A549 treated with AZD9567 at 1 μM for 4 hours (cell line): Measurements from ENCODE around the gene OR1Q1. TPM values are rescaled to one million over a fixed set of nuclear protein-coding genes. Genes with fewer than 3 reads are reported as not detected.

ENCODE experiments used
- total RNA-seq: library from RNA; stranded (reverse); fragments of 200-300 nt; extraction: Qiagen RNA extraction; gene quantifications from 5 replicates; pipeline ENCODE4 v1.2.3, GENCODE V29; 2022; ENCODE audit not compliant: insufficient read depth

Gene OR1Q1
- 0.11 TPM in 1 of 5 replicates, not detected in the others for total RNA-seq

GRCh38 chr9:122614362-122614761, at the start of gene OR1Q1:
Gene OR1Q1 (plus strand): TSS chr9:122614738. CDS start chr9:122614738, 0 bp downstream.

GRCh38 chr9:122583284-122583683, 31.3 kb upstream of the OR1Q1 start, which contains the start of gene OR1L8:
Gene OR1L8 (minus strand): TSS chr9:122583384. CDS start chr9:122568477, 14,907 bp downstream.

GRCh38 chr9:122657527-122657926, 43.0 kb downstream of the OR1Q1 start, which contains the start of gene OR1B1:
Gene OR1B1 (minus strand): TSS chr9:122657627.

GRCh38 chr9:122661416-122661815, 46.9 kb downstream of the OR1Q1 start, which contains the start of gene OR1L1:
Gene OR1L1 (plus strand): TSS chr9:122661716. CDS start chr9:122661716, 0 bp downstream.

Other genes with a start within 250 kb of the OR1Q1 start
- gene PTGS1, start 243.7 kb upstream of the OR1Q1 start, total RNA-seq, result 0.62 to 1.3 TPM (median 1.1 TPM) in 5 replicates
- not detected in 5 replicates for gene OR1J1, start 136.8 kb upstream of the OR1Q1 start, total RNA-seq
- not detected in 5 replicates for gene OR1J2, start 103.9 kb upstream of the OR1Q1 start, total RNA-seq
- gene OR1J4, start 95.6 kb upstream of the OR1Q1 start, total RNA-seq, result 0.09 to 0.14 TPM (median 0.12 TPM) in 3 of 5 replicates, not detected in the others
- not detected in 5 replicates for gene OR1N1, start 87.4 kb upstream of the OR1Q1 start, total RNA-seq
- gene OR1N2, start 61.6 kb upstream of the OR1Q1 start, total RNA-seq, result not detected in 5 replicates
- gene OR1L8, start 31.4 kb upstream of the OR1Q1 start, total RNA-seq, result not detected in 5 replicates
- gene OR1B1, start 42.9 kb downstream of the OR1Q1 start, total RNA-seq, result not detected in 5 replicates
- not detected in 5 replicates for gene OR1L1, start 47.0 kb downstream of the OR1Q1 start, total RNA-seq
- gene OR1L3, start 60.4 kb downstream of the OR1Q1 start, total RNA-seq, result not detected in 5 replicates
- not detected in 5 replicates for gene OR1L4, start 109.3 kb downstream of the OR1Q1 start, total RNA-seq
- gene OR1L6, start 127.6 kb downstream of the OR1Q1 start, total RNA-seq, result not detected in 5 replicates
- gene OR5C1, start 174.2 kb downstream of the OR1Q1 start, total RNA-seq, result not detected in 5 replicates
- gene OR1K1, start 185.4 kb downstream of the OR1Q1 start, total RNA-seq, result not detected in 5 replicates
- gene PDCL, start 213.8 kb downstream of the OR1Q1 start, total RNA-seq, result 15.2 to 16.8 TPM (median 16.7 TPM) in 5 replicates